ENCODE results near the gene BNIP1.

The BNIP1 gene

DNA sequence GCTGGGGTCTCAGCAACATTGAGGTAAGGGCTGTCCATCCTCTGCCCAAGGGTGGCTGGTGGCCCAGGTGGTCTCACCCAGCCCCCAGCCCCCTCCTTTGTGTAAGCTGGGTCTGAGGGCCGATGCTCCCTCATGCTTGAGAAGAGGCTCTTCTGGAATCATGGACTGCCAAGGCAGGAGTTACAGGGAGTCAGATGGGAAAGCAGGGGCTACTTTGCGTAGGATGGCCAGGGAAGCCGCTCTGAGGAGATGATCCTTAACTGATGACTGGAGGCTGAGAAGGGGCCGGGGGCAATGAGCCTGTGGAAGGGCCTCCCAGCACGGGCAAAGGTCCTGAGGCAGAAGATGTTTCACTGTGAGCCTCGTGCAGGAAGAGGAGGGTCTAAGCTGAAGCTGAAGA is 67.0 kb downstream of the BNIP1 start:
- no peak for DNase-seq (ENCODE audit: low read depth in 2 of 2)

DNA sequence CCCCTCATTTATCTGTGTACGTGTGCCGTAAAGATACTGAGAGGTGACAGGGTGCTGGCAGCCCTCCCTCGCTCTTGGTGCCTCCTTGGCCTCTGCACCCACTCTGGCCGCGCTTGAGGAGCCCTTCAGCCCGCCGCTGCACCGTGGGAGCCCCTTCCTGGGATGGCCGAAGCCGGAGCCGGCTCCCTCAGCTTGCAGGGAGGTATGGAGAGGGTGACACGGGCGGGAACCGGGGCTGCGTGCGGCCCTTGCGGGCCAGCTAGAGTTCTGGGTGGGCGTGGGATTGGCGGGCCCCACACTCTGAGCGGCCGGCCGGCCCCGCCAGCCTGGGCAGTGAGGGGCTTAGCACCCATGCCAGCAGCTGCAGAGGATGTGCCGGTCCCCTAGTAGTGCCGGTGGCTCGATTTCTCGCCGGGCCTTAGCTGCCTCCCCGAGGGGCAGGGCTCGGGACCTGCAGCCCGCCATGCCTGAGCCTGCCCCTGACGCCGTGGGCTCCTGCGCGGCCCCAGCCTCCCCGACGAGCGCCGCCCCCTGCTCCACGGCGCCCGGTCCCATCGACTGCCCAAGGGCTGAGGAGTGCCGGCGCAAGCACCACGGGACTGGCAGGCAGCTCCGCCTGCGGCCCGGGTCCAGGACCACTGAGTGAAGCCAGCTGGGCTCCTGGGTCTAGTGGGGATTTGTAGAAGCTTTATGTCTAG is 69.1 kb downstream of the BNIP1 start:
- DNase-seq (ENCODE audit: low read depth in 2 of 2): no peak

All from stimulated activated CD8-positive, alpha-beta memory T cell treated with anti-CD3 and anti-CD28 coated beads, Interleukin-15, amount 100 ng/mL, for 48 hours (primary cell).